Fibroblast of the aortic adventitia (primary cell): ENCODE data around the gene PSAP. TPM values are rescaled to one million over a fixed set of nuclear protein-coding genes. Genes with fewer than 3 reads are reported as not detected.
"Not testable (repeated sequence)": the region's sequence is repeated elsewhere in the genome, so short reads cannot be mapped to it uniquely, and the experiment has no call there.

ENCODE experiments used
- DNase-seq: peaks from one replicate; pipeline ENCODE4 v3.0.0-alpha.2; 2010; ENCODE audit warnings: low read depth
- H3K4me3 ChIP-seq: 2 replicates; pipeline ENCODE4 v1.5.1; 2011; ENCODE audit warnings: low read depth, mild to moderate bottlenecking, control low read depth, low read length, moderate library complexity
- total RNA-seq: library from RNA; depleted of rRNA; stranded (reverse); fragments of >200 nt; gene quantifications from 2 replicates; pipeline ENCODE4 v1.2.3, GENCODE V29; 2012; ENCODE audit warnings: low replicate concordance
- TF ChIP-seq, protein P1 (sequence below): IDR thresholded peaks from 2 replicates; pipeline ENCODE4 v1.5.1; 2011; ENCODE audit warnings: mild to moderate bottlenecking, low read length, control low read depth, inconsistent platforms; ENCODE audit not compliant: insufficient read depth

Gene PSAP
- total RNA-seq, 1 donor, result 615 TPM

- H3K4me3 ChIP-seq, result no peak overlapping the region
- TF ChIP-seq, protein P1, sequence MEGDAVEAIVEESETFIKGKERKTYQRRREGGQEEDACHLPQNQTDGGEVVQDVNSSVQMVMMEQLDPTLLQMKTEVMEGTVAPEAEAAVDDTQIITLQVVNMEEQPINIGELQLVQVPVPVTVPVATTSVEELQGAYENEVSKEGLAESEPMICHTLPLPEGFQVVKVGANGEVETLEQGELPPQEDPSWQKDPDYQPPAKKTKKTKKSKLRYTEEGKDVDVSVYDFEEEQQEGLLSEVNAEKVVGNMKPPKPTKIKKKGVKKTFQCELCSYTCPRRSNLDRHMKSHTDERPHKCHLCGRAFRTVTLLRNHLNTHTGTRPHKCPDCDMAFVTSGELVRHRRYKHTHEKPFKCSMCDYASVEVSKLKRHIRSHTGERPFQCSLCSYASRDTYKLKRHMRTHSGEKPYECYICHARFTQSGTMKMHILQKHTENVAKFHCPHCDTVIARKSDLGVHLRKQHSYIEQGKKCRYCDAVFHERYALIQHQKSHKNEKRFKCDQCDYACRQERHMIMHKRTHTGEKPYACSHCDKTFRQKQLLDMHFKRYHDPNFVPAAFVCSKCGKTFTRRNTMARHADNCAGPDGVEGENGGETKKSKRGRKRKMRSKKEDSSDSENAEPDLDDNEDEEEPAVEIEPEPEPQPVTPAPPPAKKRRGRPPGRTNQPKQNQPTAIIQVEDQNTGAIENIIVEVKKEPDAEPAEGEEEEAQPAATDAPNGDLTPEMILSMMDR, result no peak
- DNase-seq, result no peak
Measured at GRCh38 chr10:71881647-71882355, 30.8 kb upstream of the PSAP start.

DNA sequence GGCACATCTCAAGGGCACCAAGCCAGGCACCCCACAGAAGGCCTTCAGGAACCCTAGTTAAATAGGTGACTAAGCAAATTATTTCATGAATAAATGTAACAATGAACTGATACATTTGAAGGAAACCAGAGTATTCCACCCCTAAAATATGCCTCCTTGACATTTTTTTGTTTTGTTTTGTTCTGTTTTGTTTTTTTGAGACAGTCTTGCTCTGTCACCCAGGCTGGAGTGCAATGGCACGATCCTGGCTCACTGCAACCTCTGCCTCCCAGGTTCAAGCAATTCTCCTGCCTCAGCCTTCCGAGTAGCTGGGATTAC is 30.2 kb upstream of the PSAP start:
- DNase-seq, H3K4me3 ChIP-seq: not testable (repeated sequence)

GRCh38 chr10:71880425-71881306 is 29.6 kb upstream of the PSAP start:
- TF ChIP-seq, protein P1, result no peak
- H3K4me3 ChIP-seq, result no peak overlapping the region
- DNase-seq, result no peak

- DNase-seq, result no peak
- H3K4me3 ChIP-seq, result no peak overlapping the region
Measured at GRCh38 chr10:71878327-71879034, 27.4 kb upstream of the PSAP start.

GRCh38 chr10:71877821-71878220 is 26.8 kb upstream of the PSAP start:
- no peak for DNase-seq

More at GRCh38 chr10:71878327-71879034, 27.4 kb upstream of the PSAP start:
- TF ChIP-seq, protein P1, result no peak

DNA sequence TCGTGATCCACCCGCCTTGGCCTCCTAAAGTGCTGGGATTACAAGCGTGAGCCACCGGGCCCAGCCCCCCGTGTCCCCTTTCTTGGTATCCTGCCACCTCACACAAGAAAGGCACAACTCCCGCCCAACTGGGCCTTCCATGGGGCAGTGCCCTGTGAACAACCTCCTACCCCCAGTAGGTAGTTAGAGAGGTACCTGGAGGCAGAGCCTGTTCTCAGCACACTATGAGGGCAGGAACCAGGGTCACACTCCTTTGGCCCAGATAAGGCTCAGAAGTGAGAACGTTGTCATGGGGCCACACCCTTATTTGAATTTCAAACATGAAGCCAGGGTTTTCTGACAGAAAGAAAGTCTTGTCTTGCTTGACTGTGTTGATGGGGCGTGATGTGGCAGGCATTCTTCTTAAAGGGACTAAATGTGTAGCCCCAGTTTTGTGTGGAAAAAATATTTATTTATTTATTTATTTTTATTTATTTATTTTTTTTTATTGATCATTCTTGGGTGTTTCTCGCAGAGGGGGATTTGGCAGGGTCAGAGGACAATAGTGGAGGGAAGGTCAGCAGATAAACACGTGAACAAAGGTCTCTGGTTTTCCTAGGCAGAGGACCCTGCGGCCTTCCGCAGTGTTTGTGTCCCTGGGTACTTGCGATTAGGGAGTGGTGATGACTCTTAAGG is 23.8 kb upstream of the PSAP start:
- DNase-seq, H3K4me3 ChIP-seq: not testable (repeated sequence)

More at GRCh38 chr10:71877821-71878220, 26.8 kb upstream of the PSAP start:
- H3K4me3 ChIP-seq, result no peak overlapping the region
- TF ChIP-seq, protein P1, result no peak

- TF ChIP-seq, protein P1, result no peak
- no peak overlapping the region for H3K4me3 ChIP-seq
- DNase-seq, result no peak
Measured at GRCh38 chr10:71873582-71874211, 22.6 kb upstream of the PSAP start.

DNA sequence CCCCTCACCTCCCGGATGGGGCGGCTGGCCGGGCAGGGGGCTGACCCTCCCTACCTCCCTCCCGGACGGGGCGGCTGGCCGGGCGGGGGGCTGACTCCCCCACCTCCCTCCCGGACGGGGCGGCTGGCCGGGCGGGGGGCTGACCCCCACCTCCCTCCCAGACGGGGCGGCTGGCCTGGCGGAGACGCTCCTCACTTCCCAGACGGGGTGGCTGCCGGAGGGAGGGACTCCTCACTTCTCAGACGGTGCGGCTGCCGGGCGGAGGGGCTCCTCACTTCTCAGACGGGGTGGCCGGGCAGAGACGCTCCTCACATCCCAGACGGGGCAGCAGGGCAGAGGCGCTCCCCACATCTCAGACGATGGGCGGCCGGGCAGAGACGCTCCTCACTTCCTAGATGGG is 18.6 kb upstream of the PSAP start:
- not testable (repeated sequence) for DNase-seq, H3K4me3 ChIP-seq
